GM12865 (cell line): ENCODE results near the gene CSNK1G2.

Experiments used
- DNase-seq: peaks from one replicate; pipeline ENCODE4 v3.0.0; 2010; ENCODE audit warnings: low read depth
- H3K4me3 ChIP-seq: 2 replicates; pipeline ENCODE4 v1.5.1; 2011; ENCODE audit warnings: mild to moderate bottlenecking, low read depth, low read length, control low read depth
- TF ChIP-seq, protein P1 (sequence below): IDR thresholded peaks from 2 replicates; pipeline ENCODE4 v1.5.1; 2011; ENCODE audit warnings: low read length, control low read depth, low read depth, inconsistent platforms; ENCODE audit not compliant: insufficient read depth; ENCODE audit errors: missing control alignments

Gene CSNK1G2

DNA sequence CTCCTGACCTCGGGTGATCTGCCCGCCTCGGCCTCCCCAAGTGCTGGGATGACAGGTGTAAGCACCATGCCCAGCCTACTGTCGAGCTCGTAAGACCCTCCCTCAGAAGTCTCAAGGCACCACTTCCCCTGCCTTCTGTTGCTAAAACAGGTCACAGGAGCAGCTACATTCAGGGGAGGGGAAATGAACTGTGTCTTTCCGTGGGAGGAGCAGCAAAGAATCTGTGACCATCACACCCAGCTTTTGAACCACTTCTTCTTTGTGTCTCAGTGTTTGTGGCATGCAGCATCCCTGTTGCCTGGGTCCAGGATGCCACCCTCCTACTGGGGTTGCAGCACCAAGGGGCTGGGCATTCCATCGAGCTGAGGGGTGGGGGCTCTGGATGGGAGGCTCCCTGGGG is 7.7 kb upstream of the CSNK1G2 start:
- TF ChIP-seq, protein P1, sequence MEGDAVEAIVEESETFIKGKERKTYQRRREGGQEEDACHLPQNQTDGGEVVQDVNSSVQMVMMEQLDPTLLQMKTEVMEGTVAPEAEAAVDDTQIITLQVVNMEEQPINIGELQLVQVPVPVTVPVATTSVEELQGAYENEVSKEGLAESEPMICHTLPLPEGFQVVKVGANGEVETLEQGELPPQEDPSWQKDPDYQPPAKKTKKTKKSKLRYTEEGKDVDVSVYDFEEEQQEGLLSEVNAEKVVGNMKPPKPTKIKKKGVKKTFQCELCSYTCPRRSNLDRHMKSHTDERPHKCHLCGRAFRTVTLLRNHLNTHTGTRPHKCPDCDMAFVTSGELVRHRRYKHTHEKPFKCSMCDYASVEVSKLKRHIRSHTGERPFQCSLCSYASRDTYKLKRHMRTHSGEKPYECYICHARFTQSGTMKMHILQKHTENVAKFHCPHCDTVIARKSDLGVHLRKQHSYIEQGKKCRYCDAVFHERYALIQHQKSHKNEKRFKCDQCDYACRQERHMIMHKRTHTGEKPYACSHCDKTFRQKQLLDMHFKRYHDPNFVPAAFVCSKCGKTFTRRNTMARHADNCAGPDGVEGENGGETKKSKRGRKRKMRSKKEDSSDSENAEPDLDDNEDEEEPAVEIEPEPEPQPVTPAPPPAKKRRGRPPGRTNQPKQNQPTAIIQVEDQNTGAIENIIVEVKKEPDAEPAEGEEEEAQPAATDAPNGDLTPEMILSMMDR: no peak
- H3K4me3 ChIP-seq: no peak overlapping the region
- DNase-seq: no peak

DNA sequence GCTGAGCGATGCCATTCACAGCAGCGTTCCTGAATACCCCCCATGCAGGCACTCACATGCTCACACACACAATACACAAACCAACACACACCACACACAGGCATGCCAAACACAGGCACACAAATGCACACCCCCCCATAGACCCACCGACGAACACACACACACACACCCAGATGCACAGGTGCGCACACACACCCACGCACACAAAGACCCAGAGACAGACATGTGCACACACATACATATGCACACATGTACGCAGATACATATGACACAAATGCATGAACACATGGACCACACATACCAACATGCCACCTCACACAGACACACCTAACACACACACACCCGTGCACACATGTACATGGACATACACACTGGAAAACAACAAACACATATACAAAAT is 7.0 kb upstream of the CSNK1G2 start:
- DNase-seq: no peak
- no peak overlapping the region for H3K4me3 ChIP-seq
- TF ChIP-seq, protein P1: no peak

DNA sequence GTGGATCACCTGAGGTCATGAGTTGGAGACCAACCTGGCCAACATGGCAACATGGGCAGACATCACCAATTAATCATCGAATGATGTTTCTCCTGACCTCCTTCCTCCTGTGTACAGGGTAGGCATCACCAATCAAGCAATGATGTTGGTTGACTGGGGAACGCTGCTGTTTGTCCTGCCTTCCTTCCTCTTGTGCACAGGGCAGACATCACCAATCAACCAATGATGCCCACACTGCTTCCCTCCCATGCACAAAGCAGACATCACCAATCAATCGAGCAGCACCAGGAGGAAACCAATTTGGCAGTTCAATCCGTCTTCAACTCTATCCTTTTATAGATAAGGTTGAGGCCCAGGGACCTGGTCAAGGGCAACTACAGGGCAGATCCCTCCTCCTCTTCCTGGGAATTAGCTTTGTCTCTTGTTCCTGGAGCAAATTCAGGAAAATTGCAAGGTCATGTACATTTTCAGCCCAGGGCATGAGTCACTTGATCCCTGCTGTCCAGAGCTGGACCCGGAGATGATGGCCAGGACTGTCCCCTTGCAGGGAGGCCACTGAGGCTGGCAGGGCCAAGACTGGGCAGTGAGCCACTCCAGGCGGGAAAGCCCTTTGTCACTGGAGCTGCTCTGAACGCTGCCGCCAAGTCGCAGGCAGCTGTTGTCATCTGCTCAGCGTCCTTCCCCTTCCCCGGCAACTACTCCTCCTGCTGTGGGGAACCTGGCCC is 5.3 kb upstream of the CSNK1G2 start:
- TF ChIP-seq, protein P1: no peak
- DNase-seq: peak; percentile 73
- no peak overlapping the region for H3K4me3 ChIP-seq

DNA sequence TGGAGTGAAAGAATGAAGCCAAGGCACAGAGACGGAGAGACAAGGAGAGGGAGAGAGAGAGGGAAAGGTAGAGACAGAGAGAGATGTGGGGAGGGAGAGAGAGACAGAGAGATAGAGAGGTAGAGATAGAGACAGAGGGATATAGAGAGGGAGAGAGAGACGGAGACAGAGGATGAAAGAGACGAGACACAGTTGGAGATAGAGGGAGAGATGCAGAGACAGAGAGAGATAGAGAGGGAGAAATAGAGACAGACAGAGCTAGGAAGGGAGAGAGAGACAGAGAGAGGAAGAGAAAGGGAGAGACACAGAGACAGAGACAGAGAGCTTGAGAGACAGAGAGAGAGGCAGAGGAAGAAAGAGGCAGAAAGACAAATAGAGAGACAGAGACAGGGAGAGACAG is 4.5 kb upstream of the CSNK1G2 start:
- no peak overlapping the region for H3K4me3 ChIP-seq
- no peak for DNase-seq
- TF ChIP-seq, protein P1: no peak

DNA sequence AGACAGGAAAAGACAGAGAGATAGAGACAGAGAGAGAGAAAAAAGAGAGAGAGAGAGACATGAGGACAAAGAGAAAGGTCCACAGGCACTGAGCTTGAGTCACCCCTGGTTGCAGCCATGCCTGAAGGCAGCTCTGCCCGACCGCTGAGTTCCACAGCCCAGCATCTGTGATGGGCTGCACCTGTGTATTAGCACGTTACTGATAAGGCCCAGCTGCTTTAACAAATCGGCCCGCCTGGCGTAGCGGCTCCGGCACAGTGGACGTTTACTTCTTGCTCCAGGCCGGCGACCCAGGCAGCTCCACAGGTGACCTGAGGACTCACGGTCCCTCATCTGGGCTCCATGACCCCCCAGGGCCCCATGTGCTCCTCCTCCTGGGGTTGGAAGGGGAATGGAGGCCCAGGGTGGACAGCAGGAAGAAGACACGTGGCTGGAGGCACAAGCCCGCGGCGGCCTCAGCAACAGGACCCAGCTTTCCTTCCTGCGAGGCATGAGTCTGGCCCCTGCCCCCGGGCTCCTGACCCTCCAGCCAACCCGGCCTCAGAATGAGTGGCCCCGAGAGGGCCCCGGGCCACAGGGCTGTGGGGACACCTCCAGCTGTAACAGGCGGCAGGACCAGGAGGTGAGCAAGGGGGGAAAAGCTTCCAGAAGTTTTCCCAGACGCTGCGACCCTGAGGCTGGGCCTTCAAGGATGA is 3.9 kb upstream of the CSNK1G2 start:
- no peak for DNase-seq
- TF ChIP-seq, protein P1: no peak
- H3K4me3 ChIP-seq: no peak overlapping the region

DNA sequence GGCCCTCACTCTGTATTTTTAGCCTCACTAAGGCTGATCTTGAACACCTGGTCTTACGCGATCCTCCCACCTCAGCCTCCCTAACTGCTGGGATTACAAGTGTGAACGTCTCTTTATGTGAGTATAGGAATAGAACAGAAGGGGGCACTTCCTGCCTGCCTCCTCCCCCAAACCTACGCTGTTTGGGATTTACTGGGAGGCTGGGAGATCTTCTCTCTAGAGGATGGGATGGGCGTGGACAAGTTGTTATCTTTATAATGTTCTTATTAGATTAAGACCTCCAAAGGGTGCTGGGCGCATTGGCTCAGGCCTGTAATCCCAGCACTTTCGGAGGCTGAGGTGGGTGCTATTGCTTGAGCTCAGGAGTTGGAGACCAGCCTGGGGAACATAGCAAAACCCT is 2.9 kb upstream of the CSNK1G2 start:
- TF ChIP-seq, protein P1: no peak
- no peak overlapping the region for H3K4me3 ChIP-seq
- DNase-seq: no peak
